ENCODE measurements around the gene OR2B2. TPM values are rescaled to one million over a fixed set of nuclear protein-coding genes. Genes with fewer than 3 reads are reported as not detected.
A peak's percentile ranks its signal among the peaks of the same experiment; 100 is the strongest.
"Not testable (repeated sequence)": the region's sequence is repeated elsewhere in the genome, so short reads cannot be mapped to it uniquely, and the experiment has no call there.

Gene OR2B2
- not detected for total RNA-seq

DNA sequence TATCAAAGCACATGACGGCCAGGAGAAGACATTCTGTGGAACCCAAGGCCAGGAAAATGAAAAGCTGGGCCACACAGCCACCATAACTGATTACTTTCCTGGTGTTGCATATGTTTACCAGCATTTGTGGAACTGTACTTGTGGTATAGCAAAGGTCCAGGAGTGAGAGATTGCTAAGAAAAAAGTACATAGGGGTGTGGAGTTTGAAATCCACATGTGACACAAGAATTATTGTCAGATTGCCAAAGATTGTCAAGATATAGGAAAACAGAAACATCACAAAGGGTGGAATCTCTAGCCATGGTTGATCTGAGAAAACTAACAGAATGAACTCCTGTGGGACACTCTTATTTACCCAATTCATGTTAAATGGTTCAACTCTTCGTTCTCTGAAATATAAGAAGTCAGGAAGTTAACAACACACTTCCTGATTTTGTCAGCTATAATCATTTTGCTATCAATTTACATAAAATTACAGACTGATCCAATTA lies at the start of gene OR2B2:
Gene OR2B2, minus strand, starts transcription at position 441 of the 491 bp plus-strand sequence. Its CDS starts 77 bp downstream, at position 364.
- no peaks in the 10 kb centered on the region for H3K4me1 Mint-ChIP-seq (ENCODE audit: low read depth in 2 of 2)
- H3K27me3 Mint-ChIP-seq, result peaks cover 8 to 10% of the 10 kb centered on the region in 2 donors
- H3K4me3 Mint-ChIP-seq, result no peak within 1 kb of the TSS
- ATAC-seq, result no peak
- DNase-seq (ENCODE audit: low spot score), result no peak
- no peaks in the 10 kb centered on the region for H3K9me3 Mint-ChIP-seq
- H3K36me3 Mint-ChIP-seq, result no peaks in the 10 kb centered on the region
- no peak within 1 kb of the TSS for H3K27ac Mint-ChIP-seq

GRCh38 chr6:27957516-27957915 lies 45.3 kb upstream of the OR2B2 start:
- Mint-ChIP-seq H3K36me3 (no peaks in the 10 kb centered on the region), H3K27me3 (peaks cover 22 to 45% of the 10 kb centered on the region in 2 donors), H3K4me1 (ENCODE audit: low read depth in 2 of 2) (no peaks in the 10 kb centered on the region), H3K4me3 (no peak overlapping the region), H3K27ac (no peak overlapping the region), H3K9me3 (no peaks in the 10 kb centered on the region)
- no peak for ATAC-seq
- no peak for DNase-seq (ENCODE audit: low spot score)

DNA sequence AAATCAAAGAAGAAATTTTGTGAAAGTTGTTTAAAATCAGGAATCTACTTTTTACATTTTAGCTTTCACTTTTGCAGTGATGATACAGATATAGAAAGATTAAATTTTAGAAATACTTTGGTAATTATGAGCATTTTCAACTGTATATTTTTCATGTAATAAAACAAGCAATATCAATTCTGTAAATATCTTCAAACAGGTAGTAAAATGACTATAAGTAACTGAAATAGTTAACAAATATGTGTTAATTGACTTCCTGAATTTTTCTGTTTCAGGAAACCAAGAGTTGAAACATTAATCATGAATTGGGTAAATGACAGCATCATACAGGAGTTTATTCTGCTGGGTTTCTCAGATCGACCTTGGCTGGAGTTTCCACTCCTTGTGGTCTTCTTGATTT lies 44.7 kb upstream of the OR2B2 start, which contains the start of gene OR2B6:
Gene OR2B6, plus strand, starts transcription at position 301 of the 400 bp plus-strand sequence. Its CDS starts 0 bp downstream, at position 301.
- Mint-ChIP-seq H3K4me1 (ENCODE audit: low read depth in 2 of 2) (no peaks in the 10 kb centered on the region), H3K27ac (no peak within 1 kb of the TSS), H3K9me3 (no peaks in the 10 kb centered on the region), H3K36me3 (no peaks in the 10 kb centered on the region), H3K4me3 (no peak within 1 kb of the TSS), H3K27me3 (peaks cover 23 to 50% of the 10 kb centered on the region in 2 donors)
- no peak for DNase-seq (ENCODE audit: low spot score)
- ATAC-seq, result no peak

- no peaks in the 10 kb centered on the region for H3K36me3 Mint-ChIP-seq
- peaks cover 21 to 41% of the 10 kb centered on the region in 2 donors for H3K27me3 Mint-ChIP-seq
- no peaks in the 10 kb centered on the region for H3K9me3 Mint-ChIP-seq
- no peak overlapping the region for H3K27ac Mint-ChIP-seq
- ATAC-seq (no peak), DNase-seq (ENCODE audit: low spot score) (no peak)
- no peak overlapping the region for H3K4me3 Mint-ChIP-seq
- H3K4me1 Mint-ChIP-seq (ENCODE audit: low read depth in 2 of 2), result no peaks in the 10 kb centered on the region
These were observed 38.8 kb upstream of the OR2B2 start for GRCh38 chr6:27951040-27951439.

DNA sequence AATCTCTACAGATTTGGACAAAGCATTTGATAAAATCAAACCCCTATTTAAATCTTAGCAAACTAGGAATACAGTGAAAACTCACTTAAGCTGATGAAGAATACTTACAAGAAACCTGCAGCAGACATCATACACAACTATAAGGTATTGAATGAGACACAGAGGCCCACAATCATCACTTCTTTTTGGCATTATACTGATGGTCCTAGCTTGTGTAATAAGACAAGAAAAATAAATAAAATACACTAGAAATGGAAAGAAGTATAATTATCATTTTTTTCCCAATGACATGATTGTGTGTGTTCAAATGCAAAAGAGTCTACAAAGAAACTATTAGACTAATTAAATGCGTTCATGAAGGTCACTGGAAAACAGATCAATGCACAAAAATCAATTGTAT lies 36.0 kb upstream of the OR2B2 start:
- H3K4me1 Mint-ChIP-seq (ENCODE audit: low read depth in 2 of 2), result no peaks in the 10 kb centered on the region
- no peak for ATAC-seq
- no peaks in the 10 kb centered on the region for H3K36me3 Mint-ChIP-seq
- no peaks in the 10 kb centered on the region for H3K9me3 Mint-ChIP-seq
- no peak for DNase-seq (ENCODE audit: low spot score)
- peaks cover 17 to 32% of the 10 kb centered on the region in 2 donors for H3K27me3 Mint-ChIP-seq
- no peak overlapping the region for H3K4me3 Mint-ChIP-seq
- H3K27ac Mint-ChIP-seq, result no peak overlapping the region

- H3K4me1 Mint-ChIP-seq (ENCODE audit: low read depth in 2 of 2); ATAC-seq; H3K9me3 Mint-ChIP-seq; H3K4me3 Mint-ChIP-seq; DNase-seq (ENCODE audit: low spot score); H3K27ac Mint-ChIP-seq; H3K36me3 Mint-ChIP-seq: not testable (repeated sequence)
- H3K27me3 Mint-ChIP-seq, result peaks cover 31 to 47% of the 10 kb centered on the region in 2 donors
These were observed 30.9 kb upstream of the OR2B2 start for GRCh38 chr6:27943072-27943471.

- Mint-ChIP-seq H3K36me3 (peaks cover 6% of the 10 kb centered on the region), H3K4me1 (ENCODE audit: low read depth in 2 of 2) (no peaks in the 10 kb centered on the region), H3K27me3 (peaks cover 32 to 50% of the 10 kb centered on the region in 2 donors), H3K4me3 (no peak overlapping the region), H3K27ac (no peak overlapping the region), H3K9me3 (no peaks in the 10 kb centered on the region)
- ATAC-seq (no peak), DNase-seq (ENCODE audit: low spot score) (no peak)
These were observed 28.6 kb upstream of the OR2B2 start for GRCh38 chr6:27940766-27941165.

DNA sequence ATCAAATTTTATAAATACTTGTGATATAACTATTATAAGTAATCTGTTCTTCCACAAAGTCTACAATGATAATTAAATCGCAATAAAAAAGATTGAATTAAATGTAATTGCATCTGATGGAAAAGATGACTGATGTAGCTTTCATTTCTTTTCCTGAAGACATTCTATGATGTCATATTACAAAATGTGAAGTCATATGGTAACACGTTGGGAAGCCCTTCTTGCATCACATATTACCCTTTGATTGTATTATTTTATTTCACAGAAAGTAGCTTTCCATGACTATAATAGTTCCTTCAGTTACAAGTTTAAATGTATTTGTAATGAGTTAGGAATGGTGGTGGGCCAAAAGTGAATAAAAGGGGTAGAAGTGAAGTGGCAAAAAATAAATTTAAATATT lies 19.0 kb upstream of the OR2B2 start:
- no peaks in the 10 kb centered on the region for H3K9me3 Mint-ChIP-seq

GRCh38 chr6:27929930-27930329 lies 17.7 kb upstream of the OR2B2 start:
- H3K4me3 Mint-ChIP-seq; ATAC-seq; DNase-seq (ENCODE audit: low spot score); H3K9me3 Mint-ChIP-seq; H3K4me1 Mint-ChIP-seq (ENCODE audit: low read depth in 2 of 2); H3K36me3 Mint-ChIP-seq; H3K27ac Mint-ChIP-seq: not testable (repeated sequence)
- H3K27me3 Mint-ChIP-seq, result peaks cover 24% of the 10 kb centered on the region in 2 donors

More for the DNA sequence above, 19.0 kb upstream of the OR2B2 start:
- Mint-ChIP-seq H3K4me3 (no peak overlapping the region), H3K36me3 (peaks cover 7% of the 10 kb centered on the region), H3K4me1 (ENCODE audit: low read depth in 2 of 2) (no peaks in the 10 kb centered on the region), H3K27me3 (peaks cover 23 to 24% of the 10 kb centered on the region in 2 donors), H3K27ac (no peak overlapping the region)
- ATAC-seq (no peak), DNase-seq (ENCODE audit: low spot score) (no peak)

DNA sequence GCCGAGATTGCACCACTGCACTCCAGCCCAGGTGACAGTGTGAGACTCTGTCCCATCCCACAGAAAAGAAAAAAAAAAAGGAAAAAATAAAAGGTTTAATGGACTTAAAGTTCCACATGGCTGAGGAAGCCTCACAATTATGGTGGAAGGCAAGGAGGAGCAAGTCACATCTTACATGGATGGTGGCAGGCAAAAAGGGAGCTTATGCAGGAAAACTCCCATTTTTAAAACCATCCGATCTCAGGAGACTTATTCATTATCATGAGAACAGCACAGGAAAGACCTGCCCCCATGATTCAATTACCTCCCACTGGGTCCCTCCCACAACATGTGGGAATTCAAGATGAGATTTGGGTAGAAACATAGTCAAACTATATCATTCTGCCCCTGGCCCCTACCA lies 15.8 kb upstream of the OR2B2 start:
- not testable (repeated sequence) for H3K9me3 Mint-ChIP-seq; H3K4me1 Mint-ChIP-seq (ENCODE audit: low read depth in 2 of 2); H3K27ac Mint-ChIP-seq

DNA sequence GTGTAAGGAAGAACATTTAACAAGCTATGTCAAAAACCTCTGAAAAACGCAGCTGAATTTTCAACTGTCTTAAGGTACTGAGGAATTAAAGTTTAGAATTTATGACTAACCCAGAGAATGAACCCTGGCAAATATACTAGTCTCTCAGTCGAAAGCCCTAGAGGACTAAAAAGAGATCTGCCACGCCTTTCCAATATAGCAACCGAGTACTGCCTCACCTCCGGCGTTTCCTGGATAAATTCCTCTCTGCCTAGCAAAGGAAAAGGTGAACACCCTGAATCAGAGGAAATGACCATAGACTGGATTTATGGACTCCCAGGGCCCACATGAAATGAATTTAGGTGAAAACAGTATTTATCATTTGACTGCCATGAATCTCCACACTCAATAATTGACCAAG lies 12.0 kb upstream of the OR2B2 start:
- peaks cover 23 to 46% of the 10 kb centered on the region in 2 donors for H3K27me3 Mint-ChIP-seq
- H3K27ac Mint-ChIP-seq, result no peak overlapping the region
- H3K36me3 Mint-ChIP-seq, result no peaks in the 10 kb centered on the region
- DNase-seq (ENCODE audit: low spot score), result no peak
- no peaks in the 10 kb centered on the region for H3K9me3 Mint-ChIP-seq
- H3K4me1 Mint-ChIP-seq (ENCODE audit: low read depth in 2 of 2), result no peaks in the 10 kb centered on the region
- no peak for ATAC-seq
- H3K4me3 Mint-ChIP-seq, result no peak overlapping the region

More for the DNA sequence above, 15.8 kb upstream of the OR2B2 start:
- not testable (repeated sequence) for DNase-seq (ENCODE audit: low spot score); H3K36me3 Mint-ChIP-seq; H3K4me3 Mint-ChIP-seq; ATAC-seq
- peaks cover 23 to 29% of the 10 kb centered on the region in 2 donors for H3K27me3 Mint-ChIP-seq

GRCh38 chr6:27922949-27923348 lies 10.8 kb upstream of the OR2B2 start:
- no peaks in the 10 kb centered on the region for H3K36me3 Mint-ChIP-seq
- H3K27me3 Mint-ChIP-seq, result peaks cover 25 to 47% of the 10 kb centered on the region in 2 donors
- DNase-seq (ENCODE audit: low spot score) (no peak), ATAC-seq (no peak)
- no peaks in the 10 kb centered on the region for H3K9me3 Mint-ChIP-seq
- H3K4me1 Mint-ChIP-seq (ENCODE audit: low read depth in 2 of 2), result no peaks in the 10 kb centered on the region
- no peak overlapping the region for H3K27ac Mint-ChIP-seq
- H3K4me3 Mint-ChIP-seq, result no peak overlapping the region

GRCh38 chr6:27908017-27908416 lies 4.2 kb downstream of the OR2B2 start:
- H3K4me1 Mint-ChIP-seq (ENCODE audit: low read depth in 2 of 2), result peaks cover 0 to under 1% of the 10 kb centered on the region in 2 donors
- H3K9me3 Mint-ChIP-seq, result no peaks in the 10 kb centered on the region
- no peak overlapping the region for H3K4me3 Mint-ChIP-seq
- DNase-seq (ENCODE audit: low spot score), result no peak
- ATAC-seq, result no peak
- no peaks in the 10 kb centered on the region for H3K36me3 Mint-ChIP-seq
- H3K27ac Mint-ChIP-seq, result no peak overlapping the region
- peaks cover 6 to 8% of the 10 kb centered on the region in 2 donors for H3K27me3 Mint-ChIP-seq

DNA sequence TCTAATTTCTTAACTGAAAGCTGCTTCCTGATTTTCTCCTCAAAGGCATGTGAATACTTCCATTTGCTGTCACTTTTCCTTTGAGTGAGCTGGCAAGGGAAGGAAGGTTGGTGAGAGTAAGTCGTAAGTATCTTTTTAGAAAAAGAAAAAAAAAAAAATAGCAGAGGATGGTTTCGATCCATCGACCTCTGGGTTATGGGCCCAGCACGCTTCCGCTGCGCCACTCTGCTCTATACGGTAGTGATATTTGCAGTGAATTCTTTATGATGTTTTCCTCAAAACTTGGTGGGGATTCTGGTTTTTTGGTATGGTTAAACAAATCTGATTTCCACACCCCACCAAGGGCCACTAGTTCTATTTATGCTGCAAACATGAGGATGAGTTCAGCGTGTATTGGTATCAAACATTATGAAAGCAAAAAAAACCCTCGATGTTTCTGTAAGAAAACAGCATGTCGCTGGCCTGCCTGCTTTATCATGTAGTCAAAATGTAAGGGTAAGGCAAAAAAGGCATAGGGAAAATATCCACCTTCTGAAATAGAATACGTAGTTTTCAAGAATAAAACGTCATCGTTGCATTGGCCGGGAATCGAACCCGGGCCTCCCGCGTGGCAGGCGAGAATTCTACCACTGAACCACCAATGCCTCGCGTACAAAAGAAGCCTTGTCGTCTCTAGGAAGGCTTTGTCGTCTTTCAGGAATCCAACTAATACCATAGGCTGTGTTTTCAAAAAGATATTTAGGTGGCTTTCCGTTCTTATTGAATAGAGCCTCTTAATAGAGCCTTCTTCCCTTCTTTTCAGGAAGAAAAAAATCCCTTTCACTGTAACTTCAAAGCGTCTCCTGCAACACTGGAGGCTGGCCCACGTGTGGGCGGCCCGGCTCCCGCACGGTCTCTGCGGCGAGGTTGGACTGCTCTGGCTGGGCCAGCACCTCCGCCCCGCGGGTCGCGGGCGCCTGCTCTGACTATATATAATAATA lies 9.6 kb downstream of the OR2B2 start:
- H3K4me3 Mint-ChIP-seq, result peak overlapping the region; percentile 85
- DNase-seq (ENCODE audit: low spot score) (peak; percentile 82), ATAC-seq (peak; percentile 90 to 92)
- no peaks in the 10 kb centered on the region for H3K9me3 Mint-ChIP-seq
- H3K36me3 Mint-ChIP-seq, result peaks cover 4% of the 10 kb centered on the region
- peaks cover 6% of the 10 kb centered on the region in 2 donors for H3K27me3 Mint-ChIP-seq
- H3K4me1 Mint-ChIP-seq (ENCODE audit: low read depth in 2 of 2), result peaks cover 14 to 16% of the 10 kb centered on the region in 2 donors
- H3K27ac Mint-ChIP-seq, result peak overlapping the region; percentile 98 to 99

Data from natural killer cell treated with Interleukin-12 subunit alpha and Interleukin-12 subunit beta and Interleukin-15 and Interleukin-18, amount 100 ng/mL, for 72 hours (primary cell).